ENCODE measurements around the gene TUBGCP2.

The TUBGCP2 gene

DNA sequence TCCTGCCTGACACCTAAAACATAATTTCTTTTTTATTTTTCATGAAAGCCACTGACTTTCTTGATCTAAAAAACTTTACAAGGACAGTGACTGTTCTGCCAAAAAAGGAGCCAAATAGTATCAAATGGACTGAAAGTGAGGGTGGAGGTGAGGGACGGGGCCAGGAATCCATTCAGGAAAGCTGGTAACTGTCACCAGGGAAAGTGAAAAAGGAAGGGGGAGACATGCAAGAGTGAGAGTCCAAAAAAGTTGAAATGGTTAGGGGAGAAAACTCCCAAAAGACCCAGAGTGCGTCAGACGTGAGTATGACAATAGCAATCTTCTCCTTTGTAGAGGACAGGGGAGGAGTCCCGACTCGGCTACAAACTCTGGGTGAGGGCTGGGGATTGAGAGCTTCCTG, 35.6 kb upstream of the TUBGCP2 start:
- in situ Hi-C loops (cut with MboI; ENCODE audit: low sequenced_read_pairs) = no loop called here

DNA sequence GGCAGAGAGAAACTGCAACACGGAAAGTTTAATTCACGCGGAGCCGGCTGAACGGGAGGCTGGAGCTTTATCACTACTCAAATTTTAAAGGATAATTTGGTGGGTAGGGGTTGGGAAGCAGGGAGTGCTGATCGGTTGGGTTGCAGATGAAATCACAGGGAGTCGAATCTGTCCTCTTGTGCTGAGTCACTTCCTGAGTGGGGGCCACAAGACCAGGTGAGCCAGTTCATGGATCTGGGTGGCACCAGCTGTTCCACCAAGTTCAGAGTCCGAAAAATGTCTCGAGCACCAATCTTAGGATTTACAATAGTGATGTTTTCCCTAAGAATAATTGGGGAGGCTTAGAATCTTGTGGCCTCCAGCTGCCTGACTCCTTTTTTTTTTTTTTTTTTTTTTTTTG, 34.9 kb upstream of the TUBGCP2 start:
- in situ Hi-C loops (cut with MboI; ENCODE audit: low sequenced_read_pairs) = no loop called here

GRCh38 chr10:133342942-133343341, 34.3 kb upstream of the TUBGCP2 start:
- in situ Hi-C loops (cut with MboI; ENCODE audit: low sequenced_read_pairs) = no loop called here

GRCh38 chr10:133341983-133342382, 33.3 kb upstream of the TUBGCP2 start:
- in situ Hi-C loops (cut with MboI; ENCODE audit: low sequenced_read_pairs) = no loop called here

GRCh38 chr10:133339708-133340380, 31.2 kb upstream of the TUBGCP2 start:
- in situ Hi-C loops (cut with MboI; ENCODE audit: low sequenced_read_pairs) = no loop called here

- in situ Hi-C loops (cut with MboI; ENCODE audit: low sequenced_read_pairs) = no loop called here
Measured at GRCh38 chr10:133338080-133339071, 29.7 kb upstream of the TUBGCP2 start.

- in situ Hi-C loops (cut with MboI; ENCODE audit: low sequenced_read_pairs) = no loop called here
Measured at GRCh38 chr10:133337370-133337725, 28.7 kb upstream of the TUBGCP2 start.

DNA sequence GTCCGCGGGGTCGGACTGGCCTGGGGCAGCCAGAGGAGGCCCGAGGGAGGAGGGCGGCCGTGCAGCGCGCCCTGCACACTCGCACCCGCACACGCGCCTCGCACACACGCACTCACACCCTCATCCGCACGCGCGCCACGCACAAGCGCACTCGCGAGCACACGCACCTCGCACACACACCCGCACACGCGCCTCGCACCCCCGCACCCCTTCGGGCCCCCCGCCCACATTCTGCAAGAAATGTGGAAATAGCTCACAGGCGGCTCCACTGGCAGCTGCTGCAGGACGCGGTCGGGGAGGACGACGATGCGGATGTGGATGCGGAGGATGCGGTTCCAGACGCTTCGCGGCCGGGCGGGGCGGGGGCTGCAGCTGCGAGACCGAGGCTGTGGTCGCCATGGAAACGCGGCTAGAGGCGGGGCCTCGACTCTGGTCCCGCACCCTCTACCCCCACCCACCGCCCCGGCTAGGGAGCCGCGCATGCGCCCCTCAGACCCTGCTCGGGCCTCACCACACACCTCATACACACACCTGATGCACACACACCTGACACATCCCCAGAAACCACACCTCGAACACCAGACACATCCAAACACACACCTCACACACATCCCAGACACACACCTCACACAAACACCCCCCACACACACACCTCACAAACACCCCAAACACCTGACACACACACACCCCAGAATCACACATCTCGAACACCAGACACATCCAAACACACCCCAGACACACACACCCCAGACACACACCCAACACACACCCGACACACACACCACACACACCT, 28.1 kb upstream of the TUBGCP2 start, which contains the start of gene CALY:
Gene CALY, minus strand, starts transcription at position 320 of the 793 bp plus-strand sequence. CDS start 7,907 bp downstream, outside the sequence.
- in situ Hi-C loops (cut with MboI; ENCODE audit: low sequenced_read_pairs) = no loop called here

DNA sequence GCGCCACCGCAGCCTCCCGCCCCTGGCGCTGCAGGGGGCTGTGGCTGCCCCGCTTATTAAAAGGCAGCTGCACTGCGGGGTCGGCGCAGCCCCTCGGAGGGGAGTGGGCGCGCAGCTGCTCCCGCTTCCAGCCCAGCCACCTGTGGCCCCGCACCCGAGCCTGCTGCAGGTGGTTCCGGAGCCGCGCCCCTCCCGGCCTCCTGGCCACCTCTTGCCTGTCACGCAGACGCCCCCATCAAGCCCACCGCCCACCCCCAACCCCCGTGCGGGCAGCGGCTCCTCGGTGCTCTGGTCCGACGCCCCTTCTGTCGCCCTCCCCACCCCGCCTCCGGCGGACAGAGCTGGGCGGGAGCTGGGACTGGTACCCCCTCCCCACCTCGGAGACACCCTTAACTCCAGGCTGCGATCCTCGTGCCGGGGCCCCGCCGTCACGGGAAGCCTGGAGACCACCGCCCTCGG, 27.5 kb upstream of the TUBGCP2 start:
- in situ Hi-C loops (cut with MboI; ENCODE audit: low sequenced_read_pairs) = no loop called here

DNA sequence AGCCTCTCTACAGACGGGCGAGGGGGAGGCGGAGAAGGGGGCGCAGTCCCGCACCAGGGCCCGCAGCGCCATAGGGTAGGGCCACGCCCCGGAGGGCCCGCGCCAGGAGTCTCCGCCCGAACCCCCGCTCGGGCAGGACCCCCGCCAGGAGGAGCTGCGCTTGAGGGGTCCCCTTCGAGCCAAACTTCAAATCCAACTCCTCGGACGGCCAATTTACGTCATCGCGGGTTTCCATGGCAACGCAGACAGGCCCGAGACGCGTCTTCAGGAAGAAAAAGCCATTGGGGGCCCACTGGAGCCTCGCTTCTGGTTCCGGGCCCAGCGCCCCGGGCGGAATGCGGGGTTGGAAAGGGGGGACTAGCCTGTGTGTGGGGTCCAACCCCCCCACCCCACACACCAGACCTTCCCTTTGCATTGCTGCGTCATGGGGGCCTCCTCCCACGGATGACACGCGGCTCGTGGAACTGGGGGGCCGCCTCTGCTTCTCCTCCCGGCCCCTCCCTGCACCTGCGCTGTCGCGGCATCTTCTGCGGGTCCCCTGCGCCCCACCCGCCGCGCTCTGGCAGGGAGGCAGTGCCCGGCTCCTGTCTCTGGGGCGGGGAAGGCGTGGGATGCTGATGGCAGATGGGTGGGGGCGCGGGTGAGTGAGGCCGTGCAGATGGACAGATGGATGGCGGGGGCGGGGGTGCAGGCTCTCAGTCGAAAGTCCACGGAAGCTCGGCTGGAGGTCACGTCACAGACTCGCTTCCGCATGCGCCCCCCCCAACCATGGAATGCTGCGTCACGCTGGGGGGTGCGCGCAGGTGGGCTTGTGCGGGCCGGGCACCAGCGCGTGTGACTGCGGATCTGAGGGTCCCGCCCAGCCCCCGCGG, 26.8 kb upstream of the TUBGCP2 start:
- in situ Hi-C loops (cut with MboI; ENCODE audit: low sequenced_read_pairs) = no loop called here

DNA sequence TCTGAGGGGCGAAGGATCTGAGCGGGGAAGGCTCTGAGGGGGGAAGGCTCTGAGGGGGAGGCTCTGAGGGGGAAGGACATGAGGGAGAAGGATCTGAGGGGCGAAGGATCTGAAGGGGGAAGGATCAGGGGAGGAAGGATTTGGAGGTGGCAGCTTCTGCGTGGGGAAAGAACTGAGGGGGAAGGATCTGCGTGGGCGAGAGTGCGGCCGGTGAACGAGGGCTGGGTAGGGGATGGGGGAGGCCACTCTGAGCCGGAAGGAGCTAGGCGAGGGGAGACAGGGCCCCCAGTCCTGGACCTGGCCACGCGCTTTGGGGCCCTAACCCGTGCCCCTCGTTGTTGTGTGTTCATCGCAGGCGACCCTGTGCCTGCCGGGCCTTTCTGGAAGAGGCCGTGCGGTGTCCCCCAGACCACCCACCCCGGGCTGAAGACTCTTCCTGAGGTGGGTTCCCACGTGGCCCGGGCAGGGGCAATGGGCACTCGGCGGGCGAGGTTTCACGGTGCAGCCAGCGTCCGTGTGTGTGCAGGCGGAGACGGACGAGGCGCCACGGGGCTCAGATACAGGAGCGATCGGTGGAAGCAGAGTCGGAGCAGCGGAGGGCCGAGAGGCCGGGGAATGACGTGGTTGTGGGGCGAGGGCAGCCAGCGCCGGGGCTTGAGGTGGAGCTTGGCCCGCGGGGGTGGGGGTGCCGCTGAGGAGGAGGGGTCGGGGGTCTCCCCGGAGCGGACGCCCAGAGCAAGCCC, 26.0 kb upstream of the TUBGCP2 start:
- in situ Hi-C loops (cut with MboI; ENCODE audit: low sequenced_read_pairs) = no loop called here

- in situ Hi-C loops (cut with MboI; ENCODE audit: low sequenced_read_pairs) = no loop called here
Measured at GRCh38 chr10:133332936-133333699, 24.4 kb upstream of the TUBGCP2 start.

DNA sequence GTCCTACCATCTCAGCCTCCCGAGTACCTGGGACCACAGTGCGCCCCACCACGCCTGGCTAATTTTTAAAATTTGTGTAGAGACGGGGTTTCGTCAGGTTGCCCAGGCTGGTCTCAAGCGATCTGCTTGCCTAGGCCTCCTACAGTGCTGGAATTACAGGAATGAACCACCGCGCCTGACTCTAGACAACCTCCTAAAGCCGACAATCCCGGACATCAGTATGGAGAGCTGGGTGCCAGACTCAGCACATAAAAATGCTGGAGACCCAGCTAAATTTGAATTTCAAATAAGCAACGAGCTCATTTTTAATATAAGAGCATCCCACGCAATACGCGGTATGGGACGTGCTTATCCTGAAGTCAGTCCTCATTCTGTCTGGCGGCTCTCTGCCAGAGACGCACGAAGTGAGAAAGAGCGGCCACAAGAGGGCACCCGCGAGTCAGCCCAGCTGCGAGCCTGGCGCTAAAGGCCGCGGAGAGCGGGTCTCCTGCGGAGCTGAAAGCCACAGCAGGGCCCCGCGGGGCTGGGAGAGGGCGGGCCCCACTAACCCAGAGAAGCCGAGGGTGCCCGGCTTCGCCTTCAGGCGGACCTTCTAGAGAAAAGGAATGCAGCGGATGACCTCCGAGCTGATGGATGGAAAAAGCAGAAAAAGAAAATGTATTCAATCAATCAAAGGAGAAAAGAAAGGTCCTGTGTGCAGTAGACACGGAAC, 21.0 kb upstream of the TUBGCP2 start:
- in situ Hi-C loops (cut with MboI; ENCODE audit: low sequenced_read_pairs) = no loop called here

DNA sequence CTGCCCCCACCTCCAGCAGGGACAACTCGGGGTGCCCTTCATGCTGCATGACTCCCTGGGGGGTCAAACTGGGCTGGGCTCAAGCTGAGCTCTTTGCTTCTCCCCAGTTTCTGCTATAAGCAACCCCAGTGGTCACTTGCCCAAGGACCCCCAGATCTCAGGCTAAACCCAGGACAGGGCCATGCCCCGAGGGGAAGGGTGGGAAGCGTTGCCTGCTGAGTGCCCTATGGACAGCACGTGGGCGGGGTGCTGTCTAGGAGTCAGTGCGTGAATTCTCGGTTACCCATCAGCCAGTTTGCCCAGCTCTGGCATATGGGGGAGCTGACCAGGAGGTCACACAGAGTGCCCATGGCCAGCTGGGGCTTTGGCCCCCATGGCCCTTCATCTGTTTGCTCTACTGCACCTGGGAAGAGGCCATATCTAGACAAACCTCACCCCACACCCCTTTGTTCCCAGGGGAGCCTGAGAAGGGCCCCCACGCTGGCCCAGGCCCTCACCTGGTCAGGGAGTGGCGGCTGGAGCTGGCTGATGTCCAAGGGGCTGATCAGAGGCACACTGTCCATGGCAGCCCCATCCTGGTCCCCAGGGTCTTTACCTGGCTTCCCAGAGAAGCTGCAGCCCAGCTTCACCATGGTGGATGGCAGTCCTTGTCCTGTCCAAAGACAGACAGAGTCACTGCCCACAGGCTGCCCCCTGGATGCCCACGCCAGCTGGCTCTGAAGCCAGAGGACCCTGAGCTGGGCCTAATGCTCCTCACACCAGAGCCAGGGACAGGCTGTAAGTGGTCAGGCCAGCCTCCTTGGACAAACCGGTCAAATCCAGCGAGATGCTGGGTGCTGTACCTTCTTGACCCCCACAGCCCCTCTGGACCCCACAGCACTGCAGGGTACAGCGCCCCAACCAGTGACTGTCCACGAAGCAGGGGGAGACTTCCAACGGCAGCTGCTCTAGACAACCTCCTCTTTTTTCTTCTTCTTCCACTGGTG, 20.0 kb upstream of the TUBGCP2 start:
- in situ Hi-C loops (cut with MboI; ENCODE audit: low sequenced_read_pairs) = no loop called here

DNA sequence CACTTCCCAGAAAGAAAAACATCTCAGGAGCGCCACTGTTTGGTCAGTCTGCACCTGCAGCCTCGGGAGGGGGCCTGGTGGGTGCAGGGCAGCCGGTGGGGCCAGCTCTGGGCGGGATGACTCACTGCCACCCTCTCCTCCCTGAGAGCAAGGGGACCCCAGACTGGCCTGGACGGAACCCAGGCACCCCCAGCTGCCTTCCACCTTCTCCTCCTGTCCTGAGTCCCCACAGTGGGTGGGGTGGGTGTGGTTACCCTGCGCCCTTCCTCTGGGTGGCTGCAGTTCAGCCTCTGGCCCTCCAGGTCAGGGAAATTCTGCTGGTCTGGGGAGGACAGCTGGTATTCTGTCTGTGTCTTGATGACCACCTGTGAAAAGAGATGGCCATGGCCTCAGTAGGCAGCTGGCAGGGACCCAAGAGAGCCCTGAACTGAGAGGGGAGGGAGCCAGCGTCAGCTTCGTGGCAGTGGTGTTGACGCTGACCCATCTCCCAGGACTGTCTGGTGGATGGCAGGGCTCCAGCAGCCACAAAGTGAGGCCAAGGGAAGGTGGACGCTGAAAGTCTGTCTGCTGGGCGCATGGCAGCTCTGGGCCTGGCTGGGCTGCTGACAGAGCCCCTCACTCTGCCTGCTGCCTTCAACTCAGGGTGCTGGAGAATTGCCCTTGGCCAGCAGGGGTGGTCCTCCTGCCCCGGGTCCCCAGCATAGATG, 19.1 kb upstream of the TUBGCP2 start:
- in situ Hi-C loops (cut with MboI; ENCODE audit: low sequenced_read_pairs) = no loop called here

Data from HL-60/S4 treated with retinoic acid at 250 ng/mL for 4 days and 3 days (cell line).